H1 (cell line): Measurements from ENCODE around the gene NMRK1. TPM values are rescaled to one million over a fixed set of nuclear protein-coding genes. Genes with fewer than 3 reads are reported as not detected.

Source experiments
- BCL11A ChIP-seq, 2 experiments: IDR thresholded peaks; one replicate each; pipeline ENCODE4 v1.6.1; 2011; ENCODE audit warnings: low read depth in 2 of 2, low read length in 2 of 2, mild to moderate bottlenecking in 2 of 2
- GABPA ChIP-seq: IDR thresholded peaks from 2 replicates; pipeline ENCODE4 v1.6.1; 2011; ENCODE audit warnings: mild to moderate bottlenecking, low read length, moderate library complexity, borderline replicate concordance; ENCODE audit not compliant: insufficient read depth
- SIRT6 ChIP-seq: IDR thresholded peaks from one replicate; pipeline ENCODE4 v1.7.1; 2012; ENCODE audit warnings: low read length, inconsistent platforms
- polyA plus RNA-seq, 7 experiments: library from polyadenylated mRNA; depleted of rRNA in 3 of 7; stranded (reverse) in 5 of 7; unstranded in 2 of 7; fragments of >200 nt in 5 of 7; fragments of 200-250 nt in 2 of 7; gene quantifications; 1 replicate in 5 of 7; 2 replicates in 1 of 7; 4 replicates in 1 of 7; pipeline versions ENCODE4 v1.2.1 to v1.2.3, GENCODE V29; 2011 to 2013; ENCODE audit warnings: missing spikeins in 2 of 7, mixed read lengths in 2 of 7
- total RNA-seq: library from RNA; stranded (reverse); fragmentation: NEBNext Ultra II Directional; extraction: Animal tissue kit (Norgen Biotek cat#: 25700); gene quantifications from 2 replicates; pipeline ENCODE4 v1.2.1, GENCODE V29; 2021

NMRK1 gene
- total and polyA plus RNA-seq, 2 of the 8 experiments (the other 6 are each of a cell fraction or from before 2014, with no cell fraction given) = 5.8 to 8.1 TPM

DNA sequence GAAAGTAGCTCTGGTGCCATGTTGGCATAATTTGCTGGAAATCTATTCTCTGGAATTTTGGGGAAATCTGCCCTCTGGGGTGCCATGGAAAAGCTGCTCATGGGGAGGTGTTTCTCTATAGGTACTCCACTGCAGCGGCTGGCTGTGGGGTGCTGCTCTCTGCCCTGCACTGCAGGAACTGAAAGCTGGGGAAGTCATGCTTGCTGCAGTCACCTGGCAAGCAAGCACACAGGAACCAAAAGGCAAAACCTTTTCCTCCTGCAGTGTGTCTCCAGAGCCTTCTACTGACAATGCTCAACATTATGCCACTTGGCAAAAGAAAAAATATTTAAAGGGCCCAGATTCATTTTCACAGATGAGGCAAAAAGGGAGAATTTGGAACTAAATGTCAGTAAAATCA, 34.1 kb downstream of the NMRK1 start (continued):
- TF ChIP-seq SIRT6 (no peak), GABPA (no peak), BCL11A (IDR thresholded peaks at IDR 0.05; ENCODE audit: low read depth in 2 of 2, low read length in 2 of 2) (no peak)
- TF ChIP-seq, all 59 proteins: peak for 0
